Stromal cell of bone marrow (primary cell): ENCODE data around the gene RNF2.
"Not testable (repeated sequence)": the region's sequence is repeated elsewhere in the genome, so short reads cannot be mapped to it uniquely, and the experiment has no call there.

ENCODE experiments used
- DNase-seq: peaks from one replicate; pipeline ENCODE4 v3.0.0-alpha.2; 2012; ENCODE audit warnings: low read depth

The RNF2 gene

GRCh38 chr1:185044981-185045813 is at the start of gene RNF2:
Gene RNF2 (plus strand): TSS chr1:185045558. CDS start chr1:185087554, 41,996 bp downstream.
- DNase-seq = peak; percentile 50

GRCh38 chr1:184999974-185000373 is 45.4 kb upstream of the RNF2 start:
- DNase-seq = not testable (repeated sequence)

GRCh38 chr1:185001312-185001880 is 44.0 kb upstream of the RNF2 start:
- DNase-seq = not testable (repeated sequence)

- no peak for DNase-seq
Observed at GRCh38 chr1:185008838-185009237, 36.5 kb upstream of the RNF2 start.

GRCh38 chr1:185010361-185010760 is 35.0 kb upstream of the RNF2 start:
- DNase-seq = no peak

- DNase-seq = no peak
Observed at GRCh38 chr1:185014941-185015340, 30.4 kb upstream of the RNF2 start.

GRCh38 chr1:185015631-185016030 is 29.7 kb upstream of the RNF2 start:
- DNase-seq = no peak

GRCh38 chr1:185016880-185017279 is 28.5 kb upstream of the RNF2 start:
- DNase-seq = no peak

- peak; percentile 82 for DNase-seq
Observed at GRCh38 chr1:185017338-185017737, 28.0 kb upstream of the RNF2 start.

- DNase-seq = no peak
Observed at GRCh38 chr1:185017966-185018365, 27.4 kb upstream of the RNF2 start.

- DNase-seq = no peak
Observed at GRCh38 chr1:185027252-185027882, 18.0 kb upstream of the RNF2 start.

- no peak for DNase-seq
Observed at GRCh38 chr1:185033686-185034085, 11.7 kb upstream of the RNF2 start.

- no peak for DNase-seq
Observed at GRCh38 chr1:185035258-185035657, 10.1 kb upstream of the RNF2 start.

GRCh38 chr1:185038813-185039376 is 6.5 kb upstream of the RNF2 start:
- no peak for DNase-seq

GRCh38 chr1:185039726-185040407 is 5.5 kb upstream of the RNF2 start:
- no peak for DNase-seq

- no peak for DNase-seq
Observed at GRCh38 chr1:185040408-185040735, 5.0 kb upstream of the RNF2 start.

- DNase-seq = no peak
Observed at GRCh38 chr1:185041742-185042141, 3.6 kb upstream of the RNF2 start.

- DNase-seq = no peak
Observed at GRCh38 chr1:185042737-185043136, 2.6 kb upstream of the RNF2 start.

- DNase-seq = no peak
Observed at GRCh38 chr1:185044387-185044786, 971 bp upstream of the RNF2 start.

- DNase-seq = no peak
Observed at GRCh38 chr1:185045814-185046492, 595 bp downstream of the RNF2 start.

GRCh38 chr1:185046668-185047067 is 1.3 kb downstream of the RNF2 start:
- no peak for DNase-seq

- DNase-seq = no peak
Observed at GRCh38 chr1:185049670-185050069, 4.3 kb downstream of the RNF2 start.
